ENCODE measurements around the gene DNAH7. TPM values are rescaled to one million over a fixed set of nuclear protein-coding genes. Genes with fewer than 3 reads are reported as not detected.

DNAH7 gene
- total and polyA plus RNA-seq, 2 of the 13 experiments (the other 11 are each of a cell fraction or from before 2014, with no cell fraction given), result 0.09 TPM; not detected in 1

GRCh38 chr2:195735347-195735746 is 333.3 kb downstream of the DNAH7 start:
- no peak overlapping the region for H3K27ac ChIP-seq (ENCODE audit: extremely low read length, insufficient read depth, low read length)
- ChIA-PET POLR2A (no interaction called here), CTCF (ENCODE audit: low intra/inter-chr PET ratio, low total read pairs) (no interaction called here)
- 88% methylated on average over 1 of the region's 1 CpG for WGBS (ENCODE audit: low lambda C conversion rate)
- BruUV-seq (replicated peaks), result no TSS peak
- H3K9me3 ChIP-seq (ENCODE audit: low read length), result no peaks in the 10 kb centered on the region
- ATAC-seq (no peak), FAIRE-seq (no peak), DNase-seq (ENCODE audit: low spot score) (no peak)
- TF ChIP-seq SMC3 (IDR thresholded peaks at IDR 0.05; ENCODE audit: low read length), result no peak
- TF ChIP-seq NR2C2 (CRISPR knock-in tag; IDR thresholded peaks at IDR 0.05; ENCODE audit: borderline replicate concordance), result no peak
- no peak for TF ChIP-seq ZNF207 (IDR thresholded peaks at IDR 0.05; ENCODE audit: borderline replicate concordance)
- no peak for TF ChIP-seq ZNF792 (CRISPR knock-in tag; IDR thresholded peaks at IDR 0.05)
- TF ChIP-seq SAFB2 (CRISPR knock-in tag; IDR thresholded peaks at IDR 0.05; ENCODE audit: borderline replicate concordance, low read depth), result no peak
- no peak for TF ChIP-seq HOXA5 (CRISPR knock-in tag; IDR thresholded peaks at IDR 0.05)
- TF ChIP-seq TBP (CRISPR knock-in tag; IDR thresholded peaks at IDR 0.05), result no peak
- no peak for TF ChIP-seq ZNF331 (CRISPR knock-in tag; IDR thresholded peaks at IDR 0.05)
- no peak for TF ChIP-seq ZNF788 (CRISPR knock-in tag; IDR thresholded peaks at IDR 0.05; ENCODE audit: borderline replicate concordance)
- no peak for TF ChIP-seq SMAD3 (CRISPR knock-in tag; IDR thresholded peaks at IDR 0.05)
- TF ChIP-seq GPN1 (CRISPR knock-in tag; IDR thresholded peaks at IDR 0.05; ENCODE audit: borderline replicate concordance), result no peak
- TF ChIP-seq DRAP1 (CRISPR knock-in tag; IDR thresholded peaks at IDR 0.05), result no peak
- no peak for TF ChIP-seq ZNF580 (CRISPR knock-in tag; IDR thresholded peaks at IDR 0.05; ENCODE audit: borderline replicate concordance, low read depth)
- no peak for TF ChIP-seq ZNF766 (CRISPR knock-in tag; IDR thresholded peaks at IDR 0.05; ENCODE audit: borderline replicate concordance)
- no peak for TF ChIP-seq KDM6A (CRISPR knock-in tag; IDR thresholded peaks at IDR 0.05; ENCODE audit: low read depth)
- no peak for TF ChIP-seq ATAD3A (CRISPR knock-in tag; IDR thresholded peaks at IDR 0.05)
- no peak for TF ChIP-seq PHF20 (CRISPR knock-in tag; IDR thresholded peaks at IDR 0.05)
- TF ChIP-seq SIX1 (CRISPR knock-in tag; IDR thresholded peaks at IDR 0.05; ENCODE audit: borderline replicate concordance), result no peak
- no peaks in the 10 kb centered on the region for H3K79me2 ChIP-seq (ENCODE audit: insufficient read depth, low read length)
- H3K4me3 ChIP-seq (replicated peaks in 1 of 3; ENCODE audit: insufficient read depth in 1 of 3, low read depth in 2 of 3, low read length in 3 of 3), result no peak overlapping the region
- in situ Hi-C loops (cut with HindIII; ENCODE audit: extremely low pct_ligation_motif_present, low pct_unique_long_range_greater_than_20kb), result no loop called here
- intact Hi-C loops (cut with micrococcal nuclease; ENCODE audit: unreplicated experiment), result no loop called here
- peaks cover 2 to 3% of the 10 kb centered on the region in 2 experiments; a peak in 3 of 5 replicates for H3K36me3 ChIP-seq (replicated peaks in 1 of 2; ENCODE audit: control insufficient read depth in 1 of 2, insufficient read depth in 2 of 2, low read length in 2 of 2)
- no peak overlapping the region for H2AFZ ChIP-seq (ENCODE audit: low read length)
- no peak overlapping the region for H3K4me2 ChIP-seq (ENCODE audit: low read depth, low read length)
- no peaks in the 10 kb centered on the region for H3K27me3 ChIP-seq (ENCODE audit: control insufficient read depth in 1 of 2, insufficient read depth in 2 of 2, low read length in 2 of 2)
- H3K9ac ChIP-seq (ENCODE audit: insufficient read depth, low read depth, low read length), result no peak overlapping the region
- no peaks in the 10 kb centered on the region for H3K4me1 ChIP-seq (ENCODE audit: insufficient read depth, low read length)
- no peaks in the 10 kb centered on the region for H4K20me1 ChIP-seq (ENCODE audit: insufficient read depth, low read length)

Measured in HepG2 (cell line).